Vagina (tissue), 2 donors: Measurements from ENCODE around the gene MICAL2. TPM values are rescaled to one million over a fixed set of nuclear protein-coding genes. Genes with fewer than 3 reads are reported as not detected.

Source experiments
- DNase-seq, 2 donors: peaks; one replicate each; pipeline ENCODE4 v3.0.0-alpha.2; 2017; ENCODE audit errors: extremely low spot score in 2 of 2
- H3K27ac ChIP-seq: fragments of 200-600 bp; sonication (generic); one replicate; pipeline ENCODE4 v1.5.1; 2019
- H3K27me3 ChIP-seq: fragments of 200-600 bp; sonication (generic); one replicate; pipeline ENCODE4 v1.5.1; 2019
- H3K36me3 ChIP-seq, 2 donors: fragments of 200-600 bp; sonication (generic); one replicate each; pipeline ENCODE4 v1.5.1; 2017 to 2019
- H3K4me1 ChIP-seq: fragments of 200-600 bp; sonication (generic); one replicate; pipeline ENCODE4 v1.5.1; 2019
- H3K4me3 ChIP-seq, 2 donors: fragments of 200-600 bp; sonication (generic); 1 replicate in 1 of 2; 2 replicates in 1 of 2; pipeline ENCODE4 v1.5.1; 2016 to 2019
- H3K9me3 ChIP-seq: fragments of 200-600 bp; sonication (generic); one replicate; pipeline ENCODE4 v1.5.1; 2019
- POLR2A ChIP-seq, 2 donors: fragments of 450-650 bp; IDR thresholded peaks; one replicate each; pipeline ENCODE4 v1.6.1; 2017; ENCODE audit warnings: antibody characterized with exemption in 2 of 2, mild to moderate bottlenecking in 2 of 2, moderate library complexity in 2 of 2
- POLR2AphosphoS5 ChIP-seq, 2 donors: sonication (generic); formaldehyde crosslinking; IDR thresholded peaks; one replicate each; pipeline ENCODE4 v1.9.0; 2017; ENCODE audit warnings: antibody characterized with exemption in 2 of 2, mild to moderate bottlenecking in 2 of 2, low read depth in 1 of 2; ENCODE audit not compliant: insufficient read depth in 1 of 2
- intact Hi-C: fragments of 100-400 bp; cut with DNase I; formaldehyde crosslinking; loops from one replicate; pipeline ENCODE4 v1.15.1; 2023
- total RNA-seq: library from RNA; depleted of rRNA; stranded (reverse); fragments of >200 nt; gene quantifications from one replicate; pipeline ENCODE4 v1.2.3, GENCODE V29; 2016
- TF ChIP-seq, protein P1 (sequence below), 3 experiments: fragments of 450-650 bp in 2 of 3; fragments of 200-600 bp in 1 of 3; sonication (generic) in 1 of 3; IDR thresholded peaks; one replicate each; pipeline ENCODE4 v1.5.1; 2017 to 2019; ENCODE audit warnings: antibody characterized with exemption in 3 of 3, mild to moderate bottlenecking in 2 of 3, moderate library complexity in 2 of 3

Gene MICAL2
- total RNA-seq, 1 donor from 2014 or later, result 41.7 TPM

- Histone ChIP-seq H3K9me3 (no peaks in the 10 kb centered on the region), H3K4me3 (no peak overlapping the region), H3K36me3 (no peaks in the 10 kb centered on the region), H3K27me3 (no peaks in the 10 kb centered on the region), H3K27ac (no peak overlapping the region), H3K4me1 (peaks cover 29% of the 10 kb centered on the region)
- no peak for TF ChIP-seq POLR2AphosphoS5 (IDR thresholded peaks at IDR 0.05; ENCODE audit: insufficient read depth in 1 of 2, low read depth in 1 of 2)
- no peak for TF ChIP-seq POLR2A (IDR thresholded peaks at IDR 0.05)
- TF ChIP-seq, protein P1, sequence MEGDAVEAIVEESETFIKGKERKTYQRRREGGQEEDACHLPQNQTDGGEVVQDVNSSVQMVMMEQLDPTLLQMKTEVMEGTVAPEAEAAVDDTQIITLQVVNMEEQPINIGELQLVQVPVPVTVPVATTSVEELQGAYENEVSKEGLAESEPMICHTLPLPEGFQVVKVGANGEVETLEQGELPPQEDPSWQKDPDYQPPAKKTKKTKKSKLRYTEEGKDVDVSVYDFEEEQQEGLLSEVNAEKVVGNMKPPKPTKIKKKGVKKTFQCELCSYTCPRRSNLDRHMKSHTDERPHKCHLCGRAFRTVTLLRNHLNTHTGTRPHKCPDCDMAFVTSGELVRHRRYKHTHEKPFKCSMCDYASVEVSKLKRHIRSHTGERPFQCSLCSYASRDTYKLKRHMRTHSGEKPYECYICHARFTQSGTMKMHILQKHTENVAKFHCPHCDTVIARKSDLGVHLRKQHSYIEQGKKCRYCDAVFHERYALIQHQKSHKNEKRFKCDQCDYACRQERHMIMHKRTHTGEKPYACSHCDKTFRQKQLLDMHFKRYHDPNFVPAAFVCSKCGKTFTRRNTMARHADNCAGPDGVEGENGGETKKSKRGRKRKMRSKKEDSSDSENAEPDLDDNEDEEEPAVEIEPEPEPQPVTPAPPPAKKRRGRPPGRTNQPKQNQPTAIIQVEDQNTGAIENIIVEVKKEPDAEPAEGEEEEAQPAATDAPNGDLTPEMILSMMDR (IDR thresholded peaks at IDR 0.05), result no peak
- DNase-seq, result no peak
- intact Hi-C loops, result loop anchor here (10.0 kb wide), 1 partner anchor 194 kb away; no protein-coding TSS in a partner anchor
Observed at GRCh38 chr11:12248330-12248729, 137.9 kb downstream of the MICAL2 start.

- Histone ChIP-seq H3K4me3 (no peak overlapping the region), H3K4me1 (peaks cover 29% of the 10 kb centered on the region), H3K27ac (no peak overlapping the region), H3K36me3 (no peaks in the 10 kb centered on the region), H3K9me3 (no peaks in the 10 kb centered on the region), H3K27me3 (no peaks in the 10 kb centered on the region)
- DNase-seq, result no peak
- intact Hi-C loops, result loop anchor here (10.0 kb wide), 2 partner anchors 195 to 435 kb away; no protein-coding TSS in a partner anchor
- no peak for TF ChIP-seq POLR2AphosphoS5 (IDR thresholded peaks at IDR 0.05; ENCODE audit: insufficient read depth in 1 of 2, low read depth in 1 of 2)
- no peak for TF ChIP-seq POLR2A (IDR thresholded peaks at IDR 0.05)
- TF ChIP-seq, protein P1 (IDR thresholded peaks at IDR 0.05), result no peak
Observed at GRCh38 chr11:12249590-12250260, 139.3 kb downstream of the MICAL2 start.

- H3K4me3 ChIP-seq, result no peak overlapping the region
- H3K36me3 ChIP-seq, result no peaks in the 10 kb centered on the region
- no peaks in the 10 kb centered on the region for H3K27me3 ChIP-seq
- no peak for DNase-seq
- TF ChIP-seq, protein P1 (IDR thresholded peaks at IDR 0.05), result no peak
- TF ChIP-seq POLR2AphosphoS5 (IDR thresholded peaks at IDR 0.05; ENCODE audit: insufficient read depth in 1 of 2, low read depth in 1 of 2) (no peak), POLR2A (IDR thresholded peaks at IDR 0.05) (no peak)
- H3K9me3 ChIP-seq, result no peaks in the 10 kb centered on the region
- peaks cover 29% of the 10 kb centered on the region for H3K4me1 ChIP-seq
- intact Hi-C loops, result loop anchor here (10.0 kb wide), 1 partner anchor 437 kb away; no protein-coding TSS in a partner anchor
- H3K27ac ChIP-seq, result no peak overlapping the region
Observed at GRCh38 chr11:12251666-12252560, 141.5 kb downstream of the MICAL2 start.

GRCh38 chr11:12253843-12254281, 143.5 kb downstream of the MICAL2 start:
- intact Hi-C loops, result loop anchor here (10.0 kb wide), 1 partner anchor 439 kb away; no protein-coding TSS in a partner anchor
- H3K36me3 ChIP-seq, result no peaks in the 10 kb centered on the region
- peaks cover 13% of the 10 kb centered on the region for H3K4me1 ChIP-seq
- no peaks in the 10 kb centered on the region for H3K9me3 ChIP-seq
- H3K4me3 ChIP-seq, result no peak overlapping the region
- TF ChIP-seq POLR2A (IDR thresholded peaks at IDR 0.05), result no peak
- no peak for TF ChIP-seq POLR2AphosphoS5 (IDR thresholded peaks at IDR 0.05; ENCODE audit: insufficient read depth in 1 of 2, low read depth in 1 of 2)
- TF ChIP-seq, protein P1 (IDR thresholded peaks at IDR 0.05), result no peak
- H3K27ac ChIP-seq, result no peak overlapping the region
- no peaks in the 10 kb centered on the region for H3K27me3 ChIP-seq
- no peak for DNase-seq
